Neural progenitor cell (in vitro differentiated cells): Measurements from ENCODE around the gene KRT6C. TPM values are rescaled to one million over a fixed set of nuclear protein-coding genes. Genes with fewer than 3 reads are reported as not detected.

Source experiments
- DNase-seq: peaks from one replicate; pipeline ENCODE4 v3.0.0-alpha.2; 2016; ENCODE audit warnings: low spot score
- H2AFZ ChIP-seq: fragments of 200-600 bp; sonication (generic); replicated peaks from 2 replicates; pipeline ENCODE4 v1.6.1; 2016; ENCODE audit warnings: antibody characterized with exemption
- H3F3A ChIP-seq: fragments of 200-600 bp; sonication (generic); 2 replicates; pipeline ENCODE4 v1.6.1; 2016; ENCODE audit warnings: antibody characterized with exemption, low read depth
- H3K27ac ChIP-seq: fragments of 200-600 bp; sonication (generic); 2 replicates; pipeline ENCODE4 v1.5.1; 2016; ENCODE audit warnings: mild to moderate bottlenecking
- H3K27me3 ChIP-seq: fragments of 200-600 bp; sonication (generic); 2 replicates; pipeline ENCODE4 v1.6.1; 2016; ENCODE audit warnings: mild to moderate bottlenecking, moderate library complexity
- H3K36me3 ChIP-seq: fragments of 200-600 bp; sonication (generic); 2 replicates; pipeline ENCODE4 v1.5.1; 2016
- H3K4me1 ChIP-seq: fragments of 200-600 bp; sonication (generic); 2 replicates; pipeline ENCODE4 v1.6.1; 2016; ENCODE audit warnings: mixed run types
- H3K4me2 ChIP-seq: fragments of 200-600 bp; sonication (generic); 2 replicates; pipeline ENCODE4 v1.6.1; 2016
- H3K4me3 ChIP-seq: fragments of 200-600 bp; sonication (generic); 2 replicates; pipeline ENCODE4 v1.5.1; 2016
- H3K79me2 ChIP-seq: fragments of 200-600 bp; sonication (generic); 2 replicates; pipeline ENCODE4 v1.6.1; 2016; ENCODE audit warnings: low read depth
- H3K9ac ChIP-seq: fragments of 200-600 bp; sonication (generic); 2 replicates; pipeline ENCODE4 v1.6.1; 2016
- H3K9me3 ChIP-seq: fragments of 200-600 bp; sonication (generic); 2 replicates; pipeline ENCODE4 v1.5.1; 2016; ENCODE audit warnings: low read depth
- H4K20me1 ChIP-seq: fragments of 200-600 bp; sonication (generic); 2 replicates; pipeline ENCODE4 v1.6.1; 2016; ENCODE audit warnings: low read depth
- H3K27ac Mint-ChIP-seq: 3 replicates; pipeline ENCODE4 v1.8.0; 2021; ENCODE audit warnings: mixed read lengths
- H3K27me3 Mint-ChIP-seq: 2 replicates; pipeline ENCODE4 v1.8.0; 2022; ENCODE audit warnings: low read depth, mild to moderate bottlenecking, inconsistent platforms, moderate library complexity, mixed read lengths; ENCODE audit not compliant: insufficient read depth
- H3K36me3 Mint-ChIP-seq: 3 replicates; pipeline ENCODE4 v1.8.0; 2021; ENCODE audit warnings: mixed read lengths
- H3K4me1 Mint-ChIP-seq: 3 replicates; pipeline ENCODE4 v1.8.0; 2021; ENCODE audit warnings: mixed read lengths
- H3K4me3 Mint-ChIP-seq: 3 replicates; pipeline ENCODE4 v1.8.0; 2021; ENCODE audit warnings: mild to moderate bottlenecking, moderate library complexity, mixed read lengths
- H3K9me3 Mint-ChIP-seq: 3 replicates; pipeline ENCODE4 v1.8.0; 2020; ENCODE audit warnings: mixed read lengths
- EZH2 ChIP-seq: fragments of 200-600 bp; sonication (generic); IDR thresholded peaks from 2 replicates; pipeline ENCODE4 v1.6.1; 2017; ENCODE audit warnings: antibody characterized with exemption, mild to moderate bottlenecking, moderate library complexity
- EZH2phosphoT487 ChIP-seq: fragments of 200-600 bp; sonication (generic); IDR thresholded peaks from 2 replicates; pipeline ENCODE4 v1.6.1; 2017; ENCODE audit warnings: antibody characterized with exemption
- total RNA-seq: library from RNA; depleted of rRNA; stranded (reverse); fragments of >200 nt; gene quantifications from 2 replicates; pipeline ENCODE4 v1.2.3, GENCODE V29; 2015; ENCODE audit warnings: low replicate concordance
- TF ChIP-seq, protein P1 (sequence below): fragments of 200-600 bp; sonication (generic); IDR thresholded peaks from 2 replicates; pipeline ENCODE4 v1.5.1; 2017; ENCODE audit warnings: antibody characterized with exemption, mild to moderate bottlenecking

Gene KRT6C
- total RNA-seq, 1 donor from 2014 or later, result not detected

DNA sequence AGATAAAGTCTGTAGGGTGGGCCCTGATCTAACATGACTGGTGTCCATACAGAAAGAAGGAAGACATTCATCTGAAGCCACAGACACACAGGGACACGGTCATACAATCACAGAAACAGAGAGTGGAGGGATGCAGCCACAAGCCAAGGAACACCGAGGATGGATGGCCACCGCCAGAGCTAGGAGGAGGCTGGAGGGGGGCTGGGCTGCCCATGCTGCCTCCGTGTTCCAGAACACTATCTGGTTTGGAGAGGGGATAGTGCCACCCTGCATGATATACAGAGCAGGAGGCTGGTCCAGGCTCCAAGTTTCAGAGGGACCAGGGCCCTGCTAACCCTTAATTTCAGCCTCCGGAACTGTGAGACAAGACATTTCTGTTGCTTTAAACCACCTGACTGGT lies 48.1 kb downstream of the KRT6C start:
- no peaks in the 10 kb centered on the region for H4K20me1 ChIP-seq
- H3K4me3 ChIP-seq, result no peak overlapping the region
- H3K4me1 ChIP-seq, result peaks cover 9% of the 10 kb centered on the region
- Mint-ChIP-seq H3K4me3 (no peak overlapping the region), H3K36me3 (no peaks in the 10 kb centered on the region), H3K9me3 (no peaks in the 10 kb centered on the region), H3K4me1 (no peaks in the 10 kb centered on the region), H3K27ac (peak overlapping the region; percentile 74), H3K27me3 (peaks cover 8% of the 10 kb centered on the region)
- H3K4me2 ChIP-seq, result no peak overlapping the region
- H3K9ac ChIP-seq, result no peak overlapping the region
- no peaks in the 10 kb centered on the region for H3F3A ChIP-seq
- H3K27ac ChIP-seq, result no peak overlapping the region
- H3K27me3 ChIP-seq, result no peaks in the 10 kb centered on the region
- H3K79me2 ChIP-seq, result no peaks in the 10 kb centered on the region
- TF ChIP-seq EZH2phosphoT487, result no peak
- TF ChIP-seq EZH2, result no peak
- TF ChIP-seq, protein P1, sequence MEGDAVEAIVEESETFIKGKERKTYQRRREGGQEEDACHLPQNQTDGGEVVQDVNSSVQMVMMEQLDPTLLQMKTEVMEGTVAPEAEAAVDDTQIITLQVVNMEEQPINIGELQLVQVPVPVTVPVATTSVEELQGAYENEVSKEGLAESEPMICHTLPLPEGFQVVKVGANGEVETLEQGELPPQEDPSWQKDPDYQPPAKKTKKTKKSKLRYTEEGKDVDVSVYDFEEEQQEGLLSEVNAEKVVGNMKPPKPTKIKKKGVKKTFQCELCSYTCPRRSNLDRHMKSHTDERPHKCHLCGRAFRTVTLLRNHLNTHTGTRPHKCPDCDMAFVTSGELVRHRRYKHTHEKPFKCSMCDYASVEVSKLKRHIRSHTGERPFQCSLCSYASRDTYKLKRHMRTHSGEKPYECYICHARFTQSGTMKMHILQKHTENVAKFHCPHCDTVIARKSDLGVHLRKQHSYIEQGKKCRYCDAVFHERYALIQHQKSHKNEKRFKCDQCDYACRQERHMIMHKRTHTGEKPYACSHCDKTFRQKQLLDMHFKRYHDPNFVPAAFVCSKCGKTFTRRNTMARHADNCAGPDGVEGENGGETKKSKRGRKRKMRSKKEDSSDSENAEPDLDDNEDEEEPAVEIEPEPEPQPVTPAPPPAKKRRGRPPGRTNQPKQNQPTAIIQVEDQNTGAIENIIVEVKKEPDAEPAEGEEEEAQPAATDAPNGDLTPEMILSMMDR, result no peak
- no peaks in the 10 kb centered on the region for H3K36me3 ChIP-seq
- H3K9me3 ChIP-seq, result no peaks in the 10 kb centered on the region
- DNase-seq, result no peak
- no peak overlapping the region for H2AFZ ChIP-seq

DNA sequence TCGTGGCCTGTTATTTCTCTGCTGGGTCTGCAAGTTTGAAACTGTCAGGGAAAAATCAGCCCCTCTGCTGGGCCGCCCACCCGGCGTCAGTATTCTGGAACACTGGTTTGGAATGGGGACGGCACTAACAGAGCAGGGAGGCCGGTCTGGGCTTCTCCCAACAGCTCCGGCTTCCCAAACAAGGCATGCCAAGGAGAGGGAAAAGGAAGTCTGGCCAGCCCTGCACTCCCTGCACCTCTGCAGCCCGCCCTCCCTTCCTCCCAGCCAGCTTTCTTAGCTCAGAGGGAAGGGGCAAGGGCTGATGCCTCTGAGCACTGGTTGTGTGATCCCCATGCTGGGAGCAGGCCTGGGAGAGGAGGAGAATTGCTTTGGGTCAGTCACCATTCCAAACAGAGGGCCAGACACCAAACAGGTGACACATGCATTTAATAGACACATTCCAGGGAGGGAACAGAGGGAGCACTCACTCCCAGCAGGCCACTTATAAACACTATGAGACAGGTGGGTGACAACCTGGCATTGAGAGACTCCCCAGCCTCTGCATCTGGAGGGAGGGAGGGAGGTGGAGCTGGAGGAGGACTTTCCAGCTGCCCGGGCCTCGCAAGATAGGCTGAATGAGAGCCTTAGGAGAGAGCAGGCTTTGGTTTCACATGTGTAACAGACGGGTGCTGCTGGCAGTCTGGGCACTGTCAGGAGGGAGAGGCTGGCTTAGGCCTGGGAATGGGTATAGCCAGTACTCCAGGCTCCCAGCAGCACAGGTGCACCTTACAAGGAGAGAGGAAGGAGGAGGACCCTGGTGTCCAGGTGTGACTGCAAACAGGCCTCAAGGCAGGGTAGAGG lies 49.7 kb downstream of the KRT6C start:
- H3K79me2 ChIP-seq, result no peaks in the 10 kb centered on the region
- no peaks in the 10 kb centered on the region for H3K9me3 Mint-ChIP-seq
- no peak for DNase-seq

DNA sequence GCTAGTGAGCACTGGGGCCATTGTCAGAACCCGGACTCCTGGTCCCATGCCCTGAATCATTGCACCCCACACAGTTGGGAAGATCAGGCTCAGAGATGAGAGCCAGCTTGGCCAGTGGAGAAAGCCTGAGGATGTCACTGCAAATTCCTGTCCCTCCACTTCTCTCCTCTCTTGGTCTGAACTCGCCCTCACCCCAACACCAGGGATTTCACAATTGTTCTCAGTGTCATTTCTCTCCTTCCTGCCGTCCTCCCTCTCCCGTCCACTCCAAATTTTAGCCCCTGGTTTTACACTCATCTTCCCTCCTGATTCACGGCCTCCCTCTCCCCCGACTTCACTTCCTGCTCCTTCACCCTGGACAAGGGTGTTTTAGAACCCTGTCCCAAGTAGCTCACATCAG lies 50.6 kb downstream of the KRT6C start:
- no peaks in the 10 kb centered on the region for H3K36me3 ChIP-seq
- Mint-ChIP-seq H3K9me3 (no peaks in the 10 kb centered on the region), H3K36me3 (no peaks in the 10 kb centered on the region), H3K4me1 (no peaks in the 10 kb centered on the region), H3K27ac (no peak overlapping the region), H3K4me3 (no peak overlapping the region), H3K27me3 (peaks cover 4% of the 10 kb centered on the region)
- H3K79me2 ChIP-seq, result no peaks in the 10 kb centered on the region
- DNase-seq, result no peak
- no peaks in the 10 kb centered on the region for H4K20me1 ChIP-seq
- no peak overlapping the region for H3K27ac ChIP-seq
- no peak overlapping the region for H3K9ac ChIP-seq
- H3K4me3 ChIP-seq, result no peak overlapping the region
- H3K9me3 ChIP-seq, result no peaks in the 10 kb centered on the region
- TF ChIP-seq, protein P1, result no peak
- TF ChIP-seq EZH2 (no peak), EZH2phosphoT487 (no peak)
- H2AFZ ChIP-seq, result peak overlapping the region; percentile 90
- H3K4me1 ChIP-seq, result peaks cover 9% of the 10 kb centered on the region
- no peaks in the 10 kb centered on the region for H3F3A ChIP-seq
- H3K4me2 ChIP-seq, result no peak overlapping the region
- H3K27me3 ChIP-seq, result no peaks in the 10 kb centered on the region

More for the DNA sequence above, 49.7 kb downstream of the KRT6C start:
- no peak overlapping the region for H3K4me2 ChIP-seq
- H3K9ac ChIP-seq, result no peak overlapping the region
- Mint-ChIP-seq H3K36me3 (no peaks in the 10 kb centered on the region), H3K27me3 (peaks cover 8% of the 10 kb centered on the region), H3K4me1 (no peaks in the 10 kb centered on the region), H3K4me3 (no peak overlapping the region), H3K27ac (no peak overlapping the region)
- H3K4me3 ChIP-seq, result no peak overlapping the region
- no peaks in the 10 kb centered on the region for H3K27me3 ChIP-seq
- H3K27ac ChIP-seq, result no peak overlapping the region
- no peak for TF ChIP-seq EZH2
- TF ChIP-seq EZH2phosphoT487, result no peak
- TF ChIP-seq, protein P1, result no peak
- H2AFZ ChIP-seq, result peak overlapping the region; percentile 90
- no peaks in the 10 kb centered on the region for H4K20me1 ChIP-seq
- H3F3A ChIP-seq, result no peaks in the 10 kb centered on the region
- peaks cover 9% of the 10 kb centered on the region for H3K4me1 ChIP-seq
- H3K36me3 ChIP-seq, result no peaks in the 10 kb centered on the region
- no peaks in the 10 kb centered on the region for H3K9me3 ChIP-seq
